SU-DHL-6 (cell line): Measurements from ENCODE around the gene CELF3.

Experiments used
- CTCF ChIP-seq: fragments of 200-600 bp; sonication (generic); IDR thresholded peaks from one replicate; pipeline ENCODE4 v1.5.1; 2017; ENCODE audit warnings: antibody characterized with exemption, mild to moderate bottlenecking, low read length, moderate library complexity; ENCODE audit not compliant: insufficient read depth, poor library complexity, severe bottlenecking
- EZH2phosphoT487 ChIP-seq: fragments of 200-600 bp; sonication (generic), shearing (Covaris generic); conservative IDR thresholded peaks from 2 replicates; pipeline ENCODE4 v1.6.1; 2018; ENCODE audit warnings: mild to moderate bottlenecking, antibody characterized with exemption, low read length, moderate library complexity, mixed read lengths

GRCh38 chr1:151762941-151763921 is 46.6 kb upstream of the CELF3 start, which contains the start of gene MRPL9:
- TF ChIP-seq CTCF (no peak), EZH2phosphoT487 (no peak)
